Omental fat pad (tissue), 4 donors: ENCODE results near the gene LRRC41. TPM values are rescaled to one million over a fixed set of nuclear protein-coding genes. Genes with fewer than 3 reads are reported as not detected.

Experiments
- ATAC-seq: fragments of 150-250 bp; one replicate; pipeline ENCODE4 v1.9.1; 2016; ENCODE audit warnings: mild to moderate bottlenecking, moderate library complexity; ENCODE audit not compliant: low FRiP score
- DNase-seq: peaks from one replicate; pipeline ENCODE4 v3.0.0-alpha.2; 2019; ENCODE audit warnings: low spot score
- total RNA-seq, 4 donors: library from RNA; depleted of rRNA; stranded (reverse); fragments of >200 nt; gene quantifications; one replicate each; pipeline ENCODE4 v1.1.0, GENCODE V29; 2016
- TF ChIP-seq, protein P1 (sequence below), 3 donors: fragments of 450-650 bp; IDR thresholded peaks; one replicate each; pipeline ENCODE4 v1.5.1; 2016 to 2017; ENCODE audit warnings: antibody characterized with exemption in 3 of 3, mild to moderate bottlenecking in 3 of 3, moderate library complexity in 2 of 3

LRRC41 gene
- total RNA-seq, 4 donors from 2014 or later: 65.3 to 108 (median 73.2) TPM

- TF ChIP-seq, protein P1, sequence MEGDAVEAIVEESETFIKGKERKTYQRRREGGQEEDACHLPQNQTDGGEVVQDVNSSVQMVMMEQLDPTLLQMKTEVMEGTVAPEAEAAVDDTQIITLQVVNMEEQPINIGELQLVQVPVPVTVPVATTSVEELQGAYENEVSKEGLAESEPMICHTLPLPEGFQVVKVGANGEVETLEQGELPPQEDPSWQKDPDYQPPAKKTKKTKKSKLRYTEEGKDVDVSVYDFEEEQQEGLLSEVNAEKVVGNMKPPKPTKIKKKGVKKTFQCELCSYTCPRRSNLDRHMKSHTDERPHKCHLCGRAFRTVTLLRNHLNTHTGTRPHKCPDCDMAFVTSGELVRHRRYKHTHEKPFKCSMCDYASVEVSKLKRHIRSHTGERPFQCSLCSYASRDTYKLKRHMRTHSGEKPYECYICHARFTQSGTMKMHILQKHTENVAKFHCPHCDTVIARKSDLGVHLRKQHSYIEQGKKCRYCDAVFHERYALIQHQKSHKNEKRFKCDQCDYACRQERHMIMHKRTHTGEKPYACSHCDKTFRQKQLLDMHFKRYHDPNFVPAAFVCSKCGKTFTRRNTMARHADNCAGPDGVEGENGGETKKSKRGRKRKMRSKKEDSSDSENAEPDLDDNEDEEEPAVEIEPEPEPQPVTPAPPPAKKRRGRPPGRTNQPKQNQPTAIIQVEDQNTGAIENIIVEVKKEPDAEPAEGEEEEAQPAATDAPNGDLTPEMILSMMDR (IDR thresholded peaks at IDR 0.05): no peak
- no peak for DNase-seq
- ATAC-seq: peak; percentile 19
Observed at GRCh38 chr1:46301808-46302640, 1.4 kb downstream of the LRRC41 start.

DNA sequence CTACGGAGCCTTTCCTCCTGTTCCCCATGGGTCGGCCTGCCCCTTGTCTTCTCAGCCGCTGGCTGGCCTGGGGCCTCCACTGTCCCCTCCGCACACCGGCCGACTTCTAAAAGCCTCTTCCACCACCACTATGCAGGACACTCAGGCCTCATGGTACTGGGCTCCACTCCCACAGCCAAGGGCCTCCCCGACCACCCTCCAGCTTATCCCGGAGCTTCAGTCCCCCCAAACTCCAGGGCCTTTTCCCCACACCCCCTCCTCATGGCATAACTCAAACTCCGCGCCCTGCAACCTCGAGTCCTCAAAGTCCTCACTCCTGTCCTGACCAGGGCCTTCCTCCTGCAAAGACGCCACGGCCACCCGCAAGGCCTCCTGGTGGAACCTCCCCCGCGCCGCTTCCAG, 2.0 kb downstream of the LRRC41 start:
- DNase-seq (no peak), ATAC-seq (no peak)
- TF ChIP-seq, protein P1 (IDR thresholded peaks at IDR 0.05): no peak

DNA sequence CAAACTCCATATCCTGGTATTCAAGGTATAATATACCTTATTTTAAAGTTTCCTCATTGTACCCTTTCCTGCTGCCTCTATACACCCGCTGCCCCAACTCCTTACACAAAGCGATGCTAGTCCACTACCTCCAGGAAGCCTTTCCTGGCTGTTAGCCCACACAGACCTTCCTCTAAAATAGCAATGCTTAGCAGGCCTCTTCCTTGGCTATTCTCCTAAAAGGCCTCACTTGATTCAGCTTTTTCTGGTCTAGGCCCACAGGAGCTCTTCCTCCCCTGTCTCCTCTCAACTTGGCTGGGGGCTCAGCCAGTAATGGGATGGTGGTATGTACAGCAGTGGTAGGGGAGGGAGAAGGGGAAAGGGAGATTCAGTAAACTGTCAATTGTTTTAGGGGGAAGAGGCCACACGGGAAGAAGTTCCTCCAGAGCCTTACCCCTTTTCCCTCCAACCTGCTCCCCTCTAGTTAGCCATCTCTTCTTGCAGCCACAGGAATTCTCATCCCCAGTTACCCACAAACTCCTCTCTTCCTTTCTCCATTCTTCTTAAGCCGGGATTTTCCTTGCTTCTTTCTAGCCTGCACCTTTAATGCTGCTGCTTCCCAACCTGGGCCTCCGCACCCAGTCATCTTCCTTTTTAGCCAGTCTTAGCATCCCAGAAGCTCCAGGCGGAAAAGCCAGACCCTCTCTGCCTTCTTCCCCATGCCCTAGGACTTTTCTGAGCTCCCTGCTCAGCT, 2.6 kb downstream of the LRRC41 start:
- ATAC-seq (no peak), DNase-seq (no peak)
- TF ChIP-seq, protein P1 (IDR thresholded peaks at IDR 0.05): no peak

DNA sequence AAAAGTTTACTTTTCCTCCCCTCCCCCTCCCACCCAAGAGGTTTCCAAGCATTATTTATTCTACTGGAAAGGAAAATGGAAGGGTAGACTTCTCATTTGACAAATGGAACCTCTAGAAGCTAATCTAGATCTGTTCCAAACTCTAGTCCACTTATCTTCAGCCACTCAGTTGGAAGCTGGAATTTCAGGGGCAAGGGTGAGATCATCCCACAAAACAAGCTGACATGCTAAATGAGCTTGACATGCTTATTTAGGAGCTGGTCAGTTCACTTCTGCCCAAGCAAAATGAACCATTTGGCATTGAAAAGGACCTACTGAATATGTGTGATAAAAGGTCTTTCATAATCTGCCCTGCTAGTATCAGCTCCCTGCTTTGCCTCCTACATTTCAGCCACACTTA, 5.0 kb downstream of the LRRC41 start:
- DNase-seq (no peak), ATAC-seq (no peak)
- TF ChIP-seq, protein P1 (IDR thresholded peaks at IDR 0.05): no peak

- no peak for DNase-seq
- TF ChIP-seq, protein P1 (IDR thresholded peaks at IDR 0.05): no peak
Observed at GRCh38 chr1:46295306-46295705, 8.1 kb downstream of the LRRC41 start.

DNA sequence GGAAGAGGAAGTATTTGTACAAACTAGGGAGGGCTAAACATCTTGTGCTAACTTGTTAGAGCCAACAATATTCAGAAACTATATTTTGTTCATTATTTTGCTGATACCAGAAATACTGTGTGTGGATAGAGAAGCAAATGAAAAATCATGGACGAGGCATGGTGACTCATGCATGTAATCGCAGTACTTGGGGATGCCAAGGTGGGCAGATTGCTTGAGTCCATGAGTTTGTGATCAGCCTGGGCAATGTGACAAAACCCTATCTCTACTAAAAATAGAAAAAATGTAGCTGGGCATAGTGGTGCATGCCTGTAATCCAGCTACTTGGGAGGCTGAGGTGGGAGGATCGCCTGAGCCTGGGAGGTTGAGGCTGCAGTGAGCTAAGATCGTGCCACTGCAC, 13.4 kb downstream of the LRRC41 start:
- DNase-seq (no peak), ATAC-seq (no peak)
- TF ChIP-seq, protein P1 (IDR thresholded peaks at IDR 0.05): no peak

More at GRCh38 chr1:46295306-46295705, 8.1 kb downstream of the LRRC41 start:
- ATAC-seq: no peak
